Fibroblast of peridontal ligament (primary cell): ENCODE results near the gene ELMO1.
A peak's percentile ranks its signal among the peaks of the same experiment; 100 is the strongest.

ENCODE experiments used
- DNase-seq: peaks from one replicate; pipeline ENCODE4 v3.0.0-alpha.2; 2010; ENCODE audit errors: extremely low read depth

The ELMO1 gene

DNA sequence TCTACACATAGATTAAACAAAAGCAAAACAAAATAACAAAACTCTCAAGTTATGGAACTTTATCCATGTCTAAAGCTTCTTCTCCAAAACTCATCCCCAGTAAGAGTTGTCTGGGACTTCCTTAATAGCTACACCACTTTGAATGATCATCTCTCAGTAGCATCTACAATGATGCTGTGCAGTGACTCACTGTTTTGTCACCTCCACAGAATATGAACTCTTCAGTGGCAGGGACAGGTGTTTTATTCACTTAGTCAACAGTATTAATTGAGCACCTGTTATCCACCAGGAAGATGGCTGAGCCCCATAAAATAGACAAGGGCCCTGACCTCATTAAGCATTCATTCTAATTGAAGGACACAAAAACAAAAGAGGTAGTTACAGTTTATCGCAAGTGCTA is 350.7 kb downstream of the ELMO1 start:
- no peak for DNase-seq

DNA sequence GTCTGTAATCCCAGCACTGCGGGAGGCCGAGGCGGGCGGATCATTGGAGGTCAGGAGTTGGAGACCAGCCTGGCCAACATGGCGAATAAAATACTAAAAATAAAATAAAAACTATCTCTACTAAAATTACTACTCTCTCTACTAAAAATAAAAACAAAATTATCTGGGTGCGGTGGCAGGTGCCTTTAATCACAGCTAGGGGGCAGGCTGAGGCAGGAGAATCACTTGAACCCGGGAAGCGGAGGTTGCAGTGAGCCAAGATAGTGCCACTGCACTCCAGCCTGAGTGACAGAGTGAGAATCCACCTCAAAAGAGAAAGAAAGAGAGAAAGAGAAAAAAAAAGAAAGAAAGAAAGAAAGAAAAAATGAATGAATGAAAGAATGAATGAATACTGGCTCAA is 351.4 kb downstream of the ELMO1 start:
- DNase-seq, result no peak

GRCh38 chr7:37096341-37096740 is 352.3 kb downstream of the ELMO1 start:
- no peak for DNase-seq

GRCh38 chr7:37095122-37095521 is 353.5 kb downstream of the ELMO1 start:
- DNase-seq, result no peak

GRCh38 chr7:37093257-37093656 is 355.4 kb downstream of the ELMO1 start:
- no peak for DNase-seq

DNA sequence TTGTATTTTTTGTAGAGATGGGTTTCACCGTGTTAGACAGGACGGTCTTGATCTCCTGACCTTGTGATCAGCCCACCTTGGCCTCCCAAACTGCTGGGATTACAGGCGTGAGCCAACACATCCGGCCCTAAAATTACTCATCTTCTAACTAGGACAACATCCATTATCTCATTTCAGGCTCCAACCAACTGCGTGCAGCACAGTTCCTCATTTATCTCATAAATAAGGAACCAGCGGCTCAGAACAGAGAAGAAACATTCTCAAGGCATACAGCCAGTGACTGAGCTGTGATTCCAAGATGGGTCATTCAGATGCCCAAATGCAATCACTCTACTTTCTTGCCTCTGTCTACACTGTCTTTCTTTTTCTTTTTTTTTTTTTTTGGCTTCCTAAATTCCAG is 356.1 kb downstream of the ELMO1 start:
- no peak for DNase-seq

- no peak for DNase-seq
These were observed 358.7 kb downstream of the ELMO1 start for GRCh38 chr7:37089972-37090371.

GRCh38 chr7:37085600-37085999 is 363.1 kb downstream of the ELMO1 start:
- no peak for DNase-seq

DNA sequence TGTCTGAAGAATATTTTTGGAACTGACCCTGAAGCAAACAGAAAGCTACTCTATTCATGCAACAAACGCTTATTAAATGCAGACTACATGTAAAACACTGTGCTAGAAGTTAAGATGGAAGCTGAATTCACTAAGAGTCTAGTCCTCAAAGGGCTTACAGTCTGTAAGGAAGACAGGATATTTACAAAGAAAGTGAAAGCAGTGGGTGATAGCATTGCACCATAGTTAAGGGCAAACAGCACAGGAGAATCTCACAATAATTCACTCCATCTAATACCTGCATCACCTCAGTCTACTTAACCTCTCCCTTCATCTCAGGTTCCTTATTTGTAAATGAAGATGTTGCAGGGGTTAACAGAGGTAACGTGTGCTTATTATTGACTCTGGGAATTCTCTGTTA is 364.4 kb downstream of the ELMO1 start:
- peak; percentile 24 for DNase-seq

GRCh38 chr7:37083311-37084096 is 365.2 kb downstream of the ELMO1 start:
- peak; percentile 93 for DNase-seq

- DNase-seq, result no peak
These were observed 367.2 kb downstream of the ELMO1 start for GRCh38 chr7:37081436-37081835.

- DNase-seq, result no peak
These were observed 369.2 kb downstream of the ELMO1 start for GRCh38 chr7:37079420-37079819.

DNA sequence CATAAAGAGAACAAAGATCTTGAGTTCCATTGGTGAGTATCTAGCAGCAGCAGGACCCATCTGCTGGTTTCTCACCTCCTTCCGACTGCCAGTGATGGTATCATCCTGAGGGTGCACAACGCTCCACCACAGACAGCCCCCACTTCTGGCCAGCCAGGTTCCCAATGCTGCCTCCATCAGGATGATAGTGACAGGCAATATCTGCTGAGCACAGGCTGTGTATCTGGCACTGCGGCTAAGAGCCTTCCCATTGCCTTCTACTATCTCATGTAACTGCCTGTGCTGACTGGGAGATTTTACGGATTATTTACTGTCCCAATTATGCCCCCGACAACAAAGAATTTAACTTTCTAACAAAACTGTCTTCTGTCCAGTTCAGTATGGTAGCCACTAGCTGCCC is 372.0 kb downstream of the ELMO1 start:
- DNase-seq, result no peak

- no peak for DNase-seq
These were observed 374.3 kb downstream of the ELMO1 start for GRCh38 chr7:37074370-37074769.

GRCh38 chr7:37071124-37071523 is 377.5 kb downstream of the ELMO1 start:
- no peak for DNase-seq

GRCh38 chr7:37070471-37070870 is 378.2 kb downstream of the ELMO1 start:
- no peak for DNase-seq

- DNase-seq, result no peak
These were observed 378.6 kb downstream of the ELMO1 start for GRCh38 chr7:37070031-37070430.

GRCh38 chr7:37069336-37069735 is 379.3 kb downstream of the ELMO1 start:
- DNase-seq, result no peak

DNA sequence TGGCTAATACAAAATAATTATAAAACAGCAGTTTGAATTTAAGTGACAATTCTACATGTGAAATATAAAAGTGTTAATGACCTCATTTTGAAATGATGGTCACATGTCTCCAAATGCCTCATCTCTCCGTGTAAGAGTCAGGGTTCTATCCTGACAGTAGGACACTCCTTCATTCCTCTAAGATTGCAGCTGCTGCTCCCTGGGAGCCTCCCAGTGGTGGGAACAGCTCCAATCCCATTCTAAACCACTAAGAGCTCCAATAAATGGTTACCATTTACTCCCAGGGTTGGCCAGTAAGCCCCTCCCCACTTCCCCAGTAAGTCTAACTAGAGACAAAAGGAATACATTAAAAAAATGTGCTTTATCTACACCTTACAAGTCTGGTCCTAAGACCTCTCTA is 379.8 kb downstream of the ELMO1 start:
- DNase-seq, result no peak

DNA sequence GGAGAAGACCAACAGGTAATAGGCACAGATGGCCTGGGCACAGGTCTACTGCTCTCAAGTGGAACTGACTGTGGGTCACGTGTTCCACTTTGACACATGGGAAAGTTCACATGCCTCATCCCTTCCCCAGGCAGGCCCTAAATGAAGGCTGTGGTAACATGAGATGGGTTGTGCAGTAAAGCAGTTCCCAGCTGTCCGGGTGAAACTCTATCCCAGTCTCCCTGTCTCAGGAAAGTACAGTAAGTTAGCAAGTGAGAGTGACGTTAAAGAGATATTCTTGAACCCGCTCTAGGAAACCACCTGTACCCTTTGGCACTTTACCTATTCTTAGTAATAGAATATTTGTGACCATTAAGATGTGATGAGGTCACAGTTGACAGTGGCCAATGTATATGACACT is 380.6 kb downstream of the ELMO1 start:
- peak; percentile 21 for DNase-seq

DNA sequence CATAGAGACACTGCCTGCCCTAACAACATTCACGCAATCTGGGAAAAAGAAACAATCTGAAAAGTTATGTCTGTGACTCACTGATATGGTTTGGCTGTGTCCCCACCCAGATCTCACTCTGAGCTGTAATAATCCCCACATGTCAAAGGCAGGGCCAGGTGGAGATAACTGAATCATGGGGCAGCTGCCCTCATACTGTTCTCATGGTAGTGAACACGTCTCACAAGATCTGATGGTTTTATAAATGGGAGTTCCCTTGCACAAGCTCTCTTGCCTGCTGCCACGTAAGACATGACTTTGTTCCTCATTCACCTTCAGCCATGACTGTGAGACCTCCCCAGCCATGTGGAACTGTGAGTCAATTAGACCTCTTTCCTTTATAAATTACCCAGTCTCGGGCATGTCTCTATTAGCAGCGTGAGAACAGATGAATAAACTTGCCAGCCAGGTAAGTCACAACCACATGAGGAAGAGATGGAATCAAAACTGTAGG is 382.8 kb downstream of the ELMO1 start:
- DNase-seq, result peak; percentile 70

DNA sequence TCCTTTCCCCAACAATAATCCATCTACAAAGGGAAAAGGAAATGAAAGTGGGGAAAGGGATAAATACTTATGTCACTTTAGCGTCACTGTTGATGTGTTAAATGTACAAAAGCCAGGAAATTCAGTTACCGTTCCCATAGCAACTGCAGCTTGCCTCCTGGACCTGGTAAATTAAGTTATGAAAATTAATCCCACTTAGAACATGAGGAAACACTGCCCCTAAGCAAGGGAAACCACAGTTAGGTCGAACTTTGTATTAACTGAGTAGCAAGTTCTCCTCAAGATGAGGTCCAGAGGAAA is 386.2 kb downstream of the ELMO1 start:
- no peak for DNase-seq

GRCh38 chr7:37061849-37062559 is 386.7 kb downstream of the ELMO1 start:
- DNase-seq, result peak; percentile 23
